ENCODE data around the gene MEAK7. TPM values are rescaled to one million over a fixed set of nuclear protein-coding genes. Genes with fewer than 3 reads are reported as not detected.

Gene MEAK7
- total RNA-seq, 1 donor from 2014 or later = 5.3 TPM

- Histone ChIP-seq H3K4me3 (peak overlapping the region; percentile 90), H3K27ac (replicated peaks) (peak overlapping the region; percentile 89), H3K36me3 (no peaks in the 10 kb centered on the region), H3K27me3 (ENCODE audit: low read depth) (no peaks in the 10 kb centered on the region), H3K4me1 (peaks cover 30% of the 10 kb centered on the region), H3K9me3 (replicated peaks) (no peaks in the 10 kb centered on the region)
- intact Hi-C loops (cut with micrococcal nuclease) = loop anchor here (5.0 kb wide), 1 partner anchor 117 kb away; no protein-coding TSS in a partner anchor
- no peak for DNase-seq
- TF ChIP-seq CTCF (IDR thresholded peaks at IDR 0.05; ENCODE audit: borderline replicate concordance) = no peak
These were observed 1.1 kb upstream of the MEAK7 start for GRCh38 chr16:84505249-84506187.

GRCh38 chr16:84503751-84504395 is 586 bp downstream of the MEAK7 start:
- Histone ChIP-seq H3K4me1 (peaks cover 30% of the 10 kb centered on the region), H3K36me3 (no peaks in the 10 kb centered on the region), H3K27me3 (ENCODE audit: low read depth) (no peaks in the 10 kb centered on the region), H3K4me3 (peak overlapping the region; percentile 90), H3K9me3 (replicated peaks) (no peaks in the 10 kb centered on the region), H3K27ac (replicated peaks) (peak overlapping the region; percentile 89)
- intact Hi-C loops (cut with micrococcal nuclease) = no loop called here
- TF ChIP-seq CTCF (IDR thresholded peaks at IDR 0.05; ENCODE audit: borderline replicate concordance) = no peak
- peak; percentile 15 for DNase-seq

- H3K27ac ChIP-seq (replicated peaks) = no peak overlapping the region
- H3K4me3 ChIP-seq = no peak overlapping the region
- H3K9me3 ChIP-seq (replicated peaks) = no peaks in the 10 kb centered on the region
- TF ChIP-seq CTCF (IDR thresholded peaks at IDR 0.05; ENCODE audit: borderline replicate concordance) = no peak
- intact Hi-C loops (cut with micrococcal nuclease) = no loop called here
- DNase-seq = no peak
- H3K27me3 ChIP-seq (ENCODE audit: low read depth) = no peaks in the 10 kb centered on the region
- H3K4me1 ChIP-seq = peaks cover 30% of the 10 kb centered on the region
- peaks cover 8% of the 10 kb centered on the region for H3K36me3 ChIP-seq
These were observed 1.9 kb downstream of the MEAK7 start for GRCh38 chr16:84502581-84502980.

- TF ChIP-seq CTCF (IDR thresholded peaks at IDR 0.05; ENCODE audit: borderline replicate concordance) = no peak
- Histone ChIP-seq H3K36me3 (peaks cover 14% of the 10 kb centered on the region), H3K4me3 (no peak overlapping the region), H3K27ac (replicated peaks) (no peak overlapping the region), H3K4me1 (peaks cover 30% of the 10 kb centered on the region), H3K27me3 (ENCODE audit: low read depth) (no peaks in the 10 kb centered on the region), H3K9me3 (replicated peaks) (no peaks in the 10 kb centered on the region)
- intact Hi-C loops (cut with micrococcal nuclease) = no loop called here
- DNase-seq = no peak
These were observed 2.4 kb downstream of the MEAK7 start for GRCh38 chr16:84502075-84502474.

GRCh38 chr16:84501077-84501735 is 3.3 kb downstream of the MEAK7 start:
- intact Hi-C loops (cut with micrococcal nuclease) = no loop called here
- Histone ChIP-seq H3K4me3 (no peak overlapping the region), H3K27ac (replicated peaks) (no peak overlapping the region), H3K36me3 (peaks cover 21% of the 10 kb centered on the region), H3K27me3 (ENCODE audit: low read depth) (no peaks in the 10 kb centered on the region), H3K4me1 (peaks cover 29% of the 10 kb centered on the region), H3K9me3 (replicated peaks) (no peaks in the 10 kb centered on the region)
- DNase-seq = no peak
- no peak for TF ChIP-seq CTCF (IDR thresholded peaks at IDR 0.05; ENCODE audit: borderline replicate concordance)
